ENCODE measurements around the gene WSCD2. TPM values are rescaled to one million over a fixed set of nuclear protein-coding genes. Genes with fewer than 3 reads are reported as not detected.

The WSCD2 gene
- total and polyA plus RNA-seq, 7 donors, result 0.32 to 10.5 (median 2.6) TPM; not detected in 2

DNA sequence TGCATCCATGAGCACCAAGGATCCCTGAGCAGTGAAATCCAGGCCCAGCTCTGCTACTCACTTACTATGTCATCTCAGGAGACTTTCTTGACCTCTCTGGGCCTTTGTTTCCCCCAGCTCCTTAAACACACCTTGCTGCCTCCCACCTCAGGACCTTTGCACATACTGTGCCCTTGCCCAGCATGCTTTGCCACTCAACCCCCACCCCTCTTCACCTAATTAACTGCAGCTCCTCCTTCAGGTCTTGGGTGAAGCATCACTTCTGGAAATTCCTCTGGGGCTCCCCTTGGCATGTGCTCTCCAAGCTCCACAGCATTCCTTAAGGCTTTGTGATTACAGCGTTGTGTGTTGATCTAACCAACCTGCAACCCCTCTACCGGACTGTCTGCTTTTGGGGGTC is 15.9 kb downstream of the WSCD2 start:
- intact Hi-C loops (cut with DNase I), result no loop called here
- no peaks in the 10 kb centered on the region for H3K36me3 ChIP-seq
- H3K4me1 ChIP-seq, result no peaks in the 10 kb centered on the region
- DNase-seq, result no peak
- whole genome bisulfite sequencing, 2 donors, result 64 to 76% methylated on average over 2 of the region's 2 CpGs
- TF ChIP-seq POLR2AphosphoS5 (IDR thresholded peaks at IDR 0.05), result no peak
- no peak for TF ChIP-seq EP300 (IDR thresholded peaks at IDR 0.05)
- TF ChIP-seq POLR2A (IDR thresholded peaks at IDR 0.05), result no peak
- TF ChIP-seq, protein P1, sequence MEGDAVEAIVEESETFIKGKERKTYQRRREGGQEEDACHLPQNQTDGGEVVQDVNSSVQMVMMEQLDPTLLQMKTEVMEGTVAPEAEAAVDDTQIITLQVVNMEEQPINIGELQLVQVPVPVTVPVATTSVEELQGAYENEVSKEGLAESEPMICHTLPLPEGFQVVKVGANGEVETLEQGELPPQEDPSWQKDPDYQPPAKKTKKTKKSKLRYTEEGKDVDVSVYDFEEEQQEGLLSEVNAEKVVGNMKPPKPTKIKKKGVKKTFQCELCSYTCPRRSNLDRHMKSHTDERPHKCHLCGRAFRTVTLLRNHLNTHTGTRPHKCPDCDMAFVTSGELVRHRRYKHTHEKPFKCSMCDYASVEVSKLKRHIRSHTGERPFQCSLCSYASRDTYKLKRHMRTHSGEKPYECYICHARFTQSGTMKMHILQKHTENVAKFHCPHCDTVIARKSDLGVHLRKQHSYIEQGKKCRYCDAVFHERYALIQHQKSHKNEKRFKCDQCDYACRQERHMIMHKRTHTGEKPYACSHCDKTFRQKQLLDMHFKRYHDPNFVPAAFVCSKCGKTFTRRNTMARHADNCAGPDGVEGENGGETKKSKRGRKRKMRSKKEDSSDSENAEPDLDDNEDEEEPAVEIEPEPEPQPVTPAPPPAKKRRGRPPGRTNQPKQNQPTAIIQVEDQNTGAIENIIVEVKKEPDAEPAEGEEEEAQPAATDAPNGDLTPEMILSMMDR (IDR thresholded peaks at IDR 0.05), result no peak
- no peak overlapping the region for H3K4me3 ChIP-seq
- H3K9me3 ChIP-seq, result no peaks in the 10 kb centered on the region
- no peak overlapping the region for H3K27ac ChIP-seq
- H3K27me3 ChIP-seq, result no peaks in the 10 kb centered on the region

DNA sequence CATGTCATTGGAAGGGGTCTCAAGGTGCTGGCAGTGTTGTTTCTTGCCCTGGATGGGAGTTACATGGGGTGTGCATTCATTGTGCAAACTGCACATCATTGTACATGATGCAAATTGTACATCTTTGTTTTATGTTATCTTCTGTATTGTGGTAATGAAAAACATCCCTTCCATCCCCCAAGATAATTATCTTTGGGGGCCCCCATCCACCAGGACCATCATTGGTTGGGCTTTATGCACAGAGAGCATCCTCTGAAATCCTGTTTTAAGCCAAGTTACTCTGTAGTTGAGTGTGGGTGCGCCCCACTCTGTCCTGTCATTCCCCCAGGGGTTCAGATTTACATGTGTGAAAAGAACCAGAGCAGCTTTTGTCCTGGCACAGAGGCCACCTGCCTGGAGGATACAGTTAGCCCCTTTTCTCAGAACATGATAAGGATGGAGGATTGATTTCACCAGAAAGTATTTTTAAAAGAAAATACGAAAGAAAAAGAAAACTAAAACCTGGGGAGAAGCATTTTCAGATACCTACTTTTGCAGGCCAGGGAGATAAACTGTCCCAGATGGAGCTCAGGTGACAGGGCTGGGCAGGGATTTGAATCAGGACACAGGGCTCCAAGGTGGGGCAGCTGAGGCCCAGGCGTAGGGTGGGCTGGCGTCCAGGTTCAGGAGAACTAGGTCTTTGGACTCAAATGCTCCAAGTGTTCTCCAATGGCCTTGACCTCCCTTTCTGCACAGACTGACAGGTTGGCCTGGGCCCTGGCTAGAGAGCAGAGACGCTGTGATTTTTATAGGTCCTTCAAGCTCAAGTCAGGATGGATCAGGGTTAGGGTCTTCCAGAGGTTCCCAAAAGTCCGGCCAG is 17.2 kb downstream of the WSCD2 start:
- no peak overlapping the region for H3K4me3 ChIP-seq
- no peak for DNase-seq

DNA sequence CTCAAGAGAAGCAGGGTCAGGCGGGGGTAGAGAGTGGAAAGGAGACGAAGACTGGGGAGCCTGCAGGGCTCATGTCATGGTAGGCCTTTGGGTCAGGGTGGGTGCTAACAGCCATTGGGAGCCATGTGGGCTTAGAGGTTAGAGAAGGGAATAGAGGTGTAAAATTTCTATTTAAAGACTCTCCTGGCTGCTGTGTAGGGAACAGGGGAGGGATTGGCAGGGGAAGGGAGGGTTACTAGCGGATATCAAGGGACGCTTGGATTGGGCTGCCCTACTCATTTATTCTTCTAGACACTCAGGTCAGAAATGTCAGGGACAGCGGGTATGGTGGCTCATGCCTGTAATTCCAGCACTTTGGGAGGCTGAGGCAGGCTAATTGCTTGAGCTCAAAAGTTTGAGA is 18.2 kb downstream of the WSCD2 start:
- H3K9me3 ChIP-seq, result no peaks in the 10 kb centered on the region
- DNase-seq, result no peak
- no peaks in the 10 kb centered on the region for H3K4me1 ChIP-seq
- intact Hi-C loops (cut with DNase I), result no loop called here
- H3K4me3 ChIP-seq, result no peak overlapping the region
- no peaks in the 10 kb centered on the region for H3K27me3 ChIP-seq
- no peak overlapping the region for H3K27ac ChIP-seq
- 89 to 90% methylated on average over 5 of the region's 5 CpGs for WGBS, 2 donors
- no peaks in the 10 kb centered on the region for H3K36me3 ChIP-seq
- TF ChIP-seq EP300 (IDR thresholded peaks at IDR 0.05) (no peak), POLR2A (IDR thresholded peaks at IDR 0.05) (no peak), POLR2AphosphoS5 (IDR thresholded peaks at IDR 0.05) (no peak)
- TF ChIP-seq, protein P1 (IDR thresholded peaks at IDR 0.05), result no peak

More for the DNA sequence above, 17.2 kb downstream of the WSCD2 start:
- Histone ChIP-seq H3K27ac (no peak overlapping the region), H3K9me3 (no peaks in the 10 kb centered on the region), H3K4me1 (no peaks in the 10 kb centered on the region), H3K36me3 (no peaks in the 10 kb centered on the region), H3K27me3 (no peaks in the 10 kb centered on the region)
- intact Hi-C loops (cut with DNase I), result no loop called here
- WGBS, 2 donors, result 57 to 62% methylated on average over 6 of the region's 6 CpGs
- TF ChIP-seq, protein P1 (IDR thresholded peaks at IDR 0.05), result no peak
- TF ChIP-seq EP300 (IDR thresholded peaks at IDR 0.05) (no peak), POLR2A (IDR thresholded peaks at IDR 0.05) (no peak), POLR2AphosphoS5 (IDR thresholded peaks at IDR 0.05) (no peak)

DNA sequence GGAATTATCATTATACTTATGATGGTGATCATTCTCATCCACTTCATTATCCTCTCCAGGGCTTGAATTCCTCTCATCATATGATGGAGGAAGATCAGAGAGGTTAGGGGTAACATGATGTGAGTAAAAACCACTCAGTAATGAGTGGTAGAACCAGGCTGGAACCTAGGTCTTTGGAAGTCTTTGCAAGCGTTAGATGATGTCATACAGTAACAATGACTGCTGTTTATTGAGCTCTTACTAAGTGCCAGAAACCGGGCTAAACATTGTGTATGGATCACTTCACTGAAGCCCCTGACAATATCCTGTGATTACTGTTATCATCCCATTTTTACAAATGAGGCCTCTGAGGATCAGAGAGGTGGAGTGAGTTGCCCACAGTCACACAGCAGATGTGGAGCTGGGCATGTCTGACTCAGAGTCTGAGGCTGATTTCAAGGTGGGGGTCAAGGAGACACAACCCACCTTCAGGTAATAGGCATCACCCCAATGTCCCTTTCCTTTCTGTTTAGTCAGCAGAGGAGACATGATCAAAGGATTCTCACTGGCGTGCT is 19.5 kb downstream of the WSCD2 start:
- no peaks in the 10 kb centered on the region for H3K9me3 ChIP-seq
- 75 to 77% methylated on average over 3 of the region's 3 CpGs for WGBS, 2 donors
- no peak overlapping the region for H3K27ac ChIP-seq
- H3K4me3 ChIP-seq, result no peak overlapping the region
- H3K36me3 ChIP-seq, result no peaks in the 10 kb centered on the region
- H3K4me1 ChIP-seq, result no peaks in the 10 kb centered on the region
- no peak for DNase-seq
- TF ChIP-seq POLR2AphosphoS5 (IDR thresholded peaks at IDR 0.05), result no peak
- TF ChIP-seq, protein P1 (IDR thresholded peaks at IDR 0.05), result no peak
- TF ChIP-seq EP300 (IDR thresholded peaks at IDR 0.05), result no peak
- TF ChIP-seq POLR2A (IDR thresholded peaks at IDR 0.05), result no peak
- intact Hi-C loops (cut with DNase I), result no loop called here
- H3K27me3 ChIP-seq, result no peaks in the 10 kb centered on the region
